ENCODE measurements around the gene ANKRD45. TPM values are rescaled to one million over a fixed set of nuclear protein-coding genes. Genes with fewer than 3 reads are reported as not detected.
"Not testable (repeated sequence)": the region's sequence is repeated elsewhere in the genome, so short reads cannot be mapped to it uniquely, and the experiment has no call there.

Gene ANKRD45
- total RNA-seq, 1 donor from 2014 or later = not detected

DNA sequence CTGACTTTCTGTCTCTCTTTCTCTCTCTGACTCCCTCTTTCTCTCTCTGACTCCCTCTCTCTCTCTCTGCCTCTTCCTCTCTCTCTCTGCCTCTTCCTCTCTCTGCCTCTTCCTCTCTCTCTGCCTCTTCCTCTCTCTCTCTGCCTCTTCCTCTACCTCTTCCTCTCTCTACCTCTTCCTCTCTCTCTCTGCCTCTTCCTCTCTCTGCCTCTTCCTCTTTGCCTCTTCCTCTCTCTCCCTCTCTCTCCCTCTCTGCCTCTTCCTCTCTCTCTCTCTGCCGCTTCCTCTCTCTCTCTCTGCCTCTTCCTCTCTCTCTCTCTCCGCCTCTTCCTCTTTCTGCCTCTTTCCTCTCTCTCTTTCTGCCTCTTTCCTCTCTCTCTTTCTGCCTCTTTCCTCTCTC, 18.6 kb upstream of the ANKRD45 start:
- H3K9ac ChIP-seq (ENCODE audit: low read depth in 1 of 3, low read length in 3 of 3) = no peak overlapping the region
- H3K27ac ChIP-seq (ENCODE audit: low read depth, low read length) = no peak overlapping the region
- no peaks in the 10 kb centered on the region for H3K27me3 ChIP-seq (ENCODE audit: control insufficient read depth in 3 of 3, insufficient read depth in 3 of 3, low read length in 3 of 3)
- no peaks in the 10 kb centered on the region for H3K4me1 ChIP-seq (ENCODE audit: control insufficient read depth in 3 of 3, insufficient read depth in 3 of 3, low read length in 3 of 3)
- no peaks in the 10 kb centered on the region for H3K9me3 ChIP-seq (ENCODE audit: control insufficient read depth in 3 of 3, low read length in 3 of 3)
- H3K4me3 ChIP-seq (ENCODE audit: low read length in 3 of 3) = no peak overlapping the region
- no peaks in the 10 kb centered on the region for H3K36me3 ChIP-seq (ENCODE audit: control insufficient read depth in 3 of 3, insufficient read depth in 3 of 3, low read length in 3 of 3)

GRCh38 chr1:173685121-173685520, 15.5 kb upstream of the ANKRD45 start:
- H3K4me3 ChIP-seq (ENCODE audit: low read length in 3 of 3); H3K36me3 ChIP-seq (ENCODE audit: control insufficient read depth in 3 of 3, insufficient read depth in 3 of 3, low read length in 3 of 3); H3K27me3 ChIP-seq (ENCODE audit: control insufficient read depth in 3 of 3, insufficient read depth in 3 of 3, low read length in 3 of 3); H3K27ac ChIP-seq (ENCODE audit: low read depth, low read length); H3K9ac ChIP-seq (ENCODE audit: low read depth in 1 of 3, low read length in 3 of 3); H3K9me3 ChIP-seq (ENCODE audit: control insufficient read depth in 3 of 3, low read length in 3 of 3); H3K4me1 ChIP-seq (ENCODE audit: control insufficient read depth in 3 of 3, insufficient read depth in 3 of 3, low read length in 3 of 3): not testable (repeated sequence)

DNA sequence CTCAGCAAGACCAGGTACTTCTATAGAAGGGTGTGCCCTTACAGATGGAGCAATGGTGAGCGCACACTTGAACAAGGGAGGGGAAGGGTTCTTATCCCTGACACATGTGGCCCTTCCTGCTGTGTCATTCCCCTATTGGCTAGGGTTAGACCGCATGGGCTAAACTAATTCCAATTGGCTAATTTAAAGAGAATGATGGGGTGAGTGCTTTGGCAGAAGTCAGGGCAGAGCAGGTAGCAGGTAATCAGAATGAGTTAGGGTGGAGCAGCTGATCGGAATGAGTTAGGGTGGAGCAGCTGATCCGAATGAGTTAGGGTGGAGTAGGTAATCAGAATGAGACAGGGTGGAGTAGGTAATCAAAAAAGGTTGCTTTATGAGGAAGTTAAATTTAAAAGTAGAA, 14.2 kb upstream of the ANKRD45 start:
- not testable (repeated sequence) for H3K9ac ChIP-seq (ENCODE audit: low read depth in 1 of 3, low read length in 3 of 3); H3K27ac ChIP-seq (ENCODE audit: low read depth, low read length); H3K9me3 ChIP-seq (ENCODE audit: control insufficient read depth in 3 of 3, low read length in 3 of 3); H3K27me3 ChIP-seq (ENCODE audit: control insufficient read depth in 3 of 3, insufficient read depth in 3 of 3, low read length in 3 of 3); H3K36me3 ChIP-seq (ENCODE audit: control insufficient read depth in 3 of 3, insufficient read depth in 3 of 3, low read length in 3 of 3); H3K4me3 ChIP-seq (ENCODE audit: low read length in 3 of 3); H3K4me1 ChIP-seq (ENCODE audit: control insufficient read depth in 3 of 3, insufficient read depth in 3 of 3, low read length in 3 of 3)

GRCh38 chr1:173682184-173682583, 12.5 kb upstream of the ANKRD45 start:
- no peaks in the 10 kb centered on the region for H3K4me1 ChIP-seq (ENCODE audit: control insufficient read depth in 3 of 3, insufficient read depth in 3 of 3, low read length in 3 of 3)
- H3K27me3 ChIP-seq (ENCODE audit: control insufficient read depth in 3 of 3, insufficient read depth in 3 of 3, low read length in 3 of 3) = no peaks in the 10 kb centered on the region
- H3K36me3 ChIP-seq (ENCODE audit: control insufficient read depth in 3 of 3, insufficient read depth in 3 of 3, low read length in 3 of 3) = no peaks in the 10 kb centered on the region
- no peak overlapping the region for H3K27ac ChIP-seq (ENCODE audit: low read depth, low read length)
- H3K4me3 ChIP-seq (ENCODE audit: low read length in 3 of 3) = no peak overlapping the region
- H3K9me3 ChIP-seq (ENCODE audit: control insufficient read depth in 3 of 3, low read length in 3 of 3) = no peaks in the 10 kb centered on the region
- no peak overlapping the region for H3K9ac ChIP-seq (ENCODE audit: low read depth in 1 of 3, low read length in 3 of 3)

GRCh38 chr1:173680152-173680551, 10.5 kb upstream of the ANKRD45 start:
- not testable (repeated sequence) for H3K9ac ChIP-seq (ENCODE audit: low read depth in 1 of 3, low read length in 3 of 3); H3K9me3 ChIP-seq (ENCODE audit: control insufficient read depth in 3 of 3, low read length in 3 of 3); H3K4me3 ChIP-seq (ENCODE audit: low read length in 3 of 3); H3K27me3 ChIP-seq (ENCODE audit: control insufficient read depth in 3 of 3, insufficient read depth in 3 of 3, low read length in 3 of 3); H3K4me1 ChIP-seq (ENCODE audit: control insufficient read depth in 3 of 3, insufficient read depth in 3 of 3, low read length in 3 of 3); H3K36me3 ChIP-seq (ENCODE audit: control insufficient read depth in 3 of 3, insufficient read depth in 3 of 3, low read length in 3 of 3); H3K27ac ChIP-seq (ENCODE audit: low read depth, low read length)

GRCh38 chr1:173674496-173674895, 4.8 kb upstream of the ANKRD45 start:
- H3K9me3 ChIP-seq (ENCODE audit: control insufficient read depth in 3 of 3, low read length in 3 of 3); H3K36me3 ChIP-seq (ENCODE audit: control insufficient read depth in 3 of 3, insufficient read depth in 3 of 3, low read length in 3 of 3); H3K9ac ChIP-seq (ENCODE audit: low read depth in 1 of 3, low read length in 3 of 3); H3K4me1 ChIP-seq (ENCODE audit: control insufficient read depth in 3 of 3, insufficient read depth in 3 of 3, low read length in 3 of 3); H3K27me3 ChIP-seq (ENCODE audit: control insufficient read depth in 3 of 3, insufficient read depth in 3 of 3, low read length in 3 of 3); H3K4me3 ChIP-seq (ENCODE audit: low read length in 3 of 3); H3K27ac ChIP-seq (ENCODE audit: low read depth, low read length): not testable (repeated sequence)

GRCh38 chr1:173666646-173667045, 3.0 kb downstream of the ANKRD45 start:
- Histone ChIP-seq H3K27ac (ENCODE audit: low read depth, low read length) (no peak overlapping the region), H3K4me1 (ENCODE audit: control insufficient read depth in 3 of 3, insufficient read depth in 3 of 3, low read length in 3 of 3) (no peaks in the 10 kb centered on the region), H3K4me3 (ENCODE audit: low read length in 3 of 3) (no peak overlapping the region), H3K9me3 (ENCODE audit: control insufficient read depth in 3 of 3, low read length in 3 of 3) (no peaks in the 10 kb centered on the region), H3K27me3 (ENCODE audit: control insufficient read depth in 3 of 3, insufficient read depth in 3 of 3, low read length in 3 of 3) (peaks cover 5 to 18% (median 9%) of the 10 kb centered on the region in 3 donors), H3K36me3 (ENCODE audit: control insufficient read depth in 3 of 3, insufficient read depth in 3 of 3, low read length in 3 of 3) (no peaks in the 10 kb centered on the region), H3K9ac (ENCODE audit: low read depth in 1 of 3, low read length in 3 of 3) (no peak overlapping the region)

DNA sequence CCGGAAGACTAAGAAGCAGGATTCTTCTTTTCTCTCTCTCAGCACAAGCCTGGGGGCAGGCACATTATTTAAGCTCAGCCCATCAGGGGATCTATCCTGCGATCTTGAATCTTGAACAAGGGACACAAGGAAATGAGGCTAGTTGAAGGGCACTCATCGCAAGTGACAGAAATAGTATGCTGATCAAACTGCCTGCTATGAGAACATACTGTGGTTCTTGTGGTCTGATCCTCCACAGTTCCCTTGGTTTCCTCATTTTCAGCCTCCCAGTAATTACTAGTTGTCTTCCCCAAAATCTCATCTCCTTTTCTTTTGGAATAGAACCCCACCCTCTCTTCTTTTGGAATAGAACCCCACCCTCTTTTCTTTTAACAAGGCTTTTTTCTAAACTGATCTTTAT, 6.5 kb downstream of the ANKRD45 start:
- H3K27me3 ChIP-seq (ENCODE audit: control insufficient read depth in 3 of 3, insufficient read depth in 3 of 3, low read length in 3 of 3) = peaks cover 0 to 2% (median 0%) of the 10 kb centered on the region in 3 donors
- H3K9me3 ChIP-seq (ENCODE audit: control insufficient read depth in 3 of 3, low read length in 3 of 3) = no peaks in the 10 kb centered on the region
- H3K4me1 ChIP-seq (ENCODE audit: control insufficient read depth in 3 of 3, insufficient read depth in 3 of 3, low read length in 3 of 3) = no peaks in the 10 kb centered on the region
- no peaks in the 10 kb centered on the region for H3K36me3 ChIP-seq (ENCODE audit: control insufficient read depth in 3 of 3, insufficient read depth in 3 of 3, low read length in 3 of 3)
- H3K4me3 ChIP-seq (ENCODE audit: low read length in 3 of 3) = no peak overlapping the region
- no peak overlapping the region for H3K27ac ChIP-seq (ENCODE audit: low read depth, low read length)
- H3K9ac ChIP-seq (ENCODE audit: low read depth in 1 of 3, low read length in 3 of 3) = no peak overlapping the region

DNA sequence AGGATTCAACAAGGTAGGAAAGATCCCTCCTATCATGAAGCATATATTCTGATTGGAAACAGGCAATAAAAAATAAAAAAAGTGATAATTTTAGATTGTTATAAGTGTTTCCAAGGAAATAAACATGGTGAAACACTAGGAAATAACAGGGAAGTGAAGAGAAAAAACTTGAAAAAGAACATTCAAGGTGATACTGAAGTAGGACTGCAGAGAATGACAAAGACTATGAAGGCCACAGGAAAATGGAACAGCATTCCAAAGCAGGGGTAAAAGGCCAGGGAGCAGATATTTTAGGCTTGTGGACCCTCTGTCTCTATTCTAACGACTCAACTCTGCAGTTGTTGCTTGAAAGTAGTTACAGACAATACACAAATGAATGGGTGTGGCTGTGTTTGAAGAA, 7.9 kb downstream of the ANKRD45 start:
- no peak overlapping the region for H3K4me3 ChIP-seq (ENCODE audit: low read length in 3 of 3)
- no peaks in the 10 kb centered on the region for H3K36me3 ChIP-seq (ENCODE audit: control insufficient read depth in 3 of 3, insufficient read depth in 3 of 3, low read length in 3 of 3)
- H3K9ac ChIP-seq (ENCODE audit: low read depth in 1 of 3, low read length in 3 of 3) = no peak overlapping the region
- H3K27ac ChIP-seq (ENCODE audit: low read depth, low read length) = no peak overlapping the region
- no peaks in the 10 kb centered on the region for H3K4me1 ChIP-seq (ENCODE audit: control insufficient read depth in 3 of 3, insufficient read depth in 3 of 3, low read length in 3 of 3)
- H3K9me3 ChIP-seq (ENCODE audit: control insufficient read depth in 3 of 3, low read length in 3 of 3) = no peaks in the 10 kb centered on the region
- no peaks in the 10 kb centered on the region for H3K27me3 ChIP-seq (ENCODE audit: control insufficient read depth in 3 of 3, insufficient read depth in 3 of 3, low read length in 3 of 3)

GRCh38 chr1:173661271-173661670, 8.4 kb downstream of the ANKRD45 start:
- Histone ChIP-seq H3K4me1 (ENCODE audit: control insufficient read depth in 3 of 3, insufficient read depth in 3 of 3, low read length in 3 of 3) (no peaks in the 10 kb centered on the region), H3K36me3 (ENCODE audit: control insufficient read depth in 3 of 3, insufficient read depth in 3 of 3, low read length in 3 of 3) (no peaks in the 10 kb centered on the region), H3K9me3 (ENCODE audit: control insufficient read depth in 3 of 3, low read length in 3 of 3) (no peaks in the 10 kb centered on the region), H3K9ac (ENCODE audit: low read depth in 1 of 3, low read length in 3 of 3) (no peak overlapping the region), H3K27me3 (ENCODE audit: control insufficient read depth in 3 of 3, insufficient read depth in 3 of 3, low read length in 3 of 3) (no peaks in the 10 kb centered on the region), H3K27ac (ENCODE audit: low read depth, low read length) (no peak overlapping the region), H3K4me3 (ENCODE audit: low read length in 3 of 3) (no peak overlapping the region)

DNA sequence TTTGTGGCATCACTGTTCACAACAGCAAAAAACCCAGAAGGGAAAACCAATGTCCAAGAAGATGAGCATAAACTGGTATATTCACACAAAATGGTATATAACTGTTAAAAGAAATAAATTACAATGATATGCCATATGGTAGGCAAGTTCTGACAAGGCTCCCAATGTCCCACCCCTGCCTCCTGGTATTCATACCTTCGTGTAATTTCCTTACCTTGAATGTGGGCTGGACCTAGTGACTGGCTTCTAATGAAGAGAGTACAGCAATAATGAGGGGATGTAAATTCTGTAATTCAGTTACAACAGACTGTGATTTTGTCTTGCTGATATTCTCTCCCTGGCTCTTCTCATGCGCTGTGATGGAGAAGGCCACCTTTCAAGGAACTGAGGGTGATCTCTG, 9.3 kb downstream of the ANKRD45 start:
- H3K9ac ChIP-seq (ENCODE audit: low read depth in 1 of 3, low read length in 3 of 3) = no peak overlapping the region
- H3K36me3 ChIP-seq (ENCODE audit: control insufficient read depth in 3 of 3, insufficient read depth in 3 of 3, low read length in 3 of 3) = no peaks in the 10 kb centered on the region
- H3K4me1 ChIP-seq (ENCODE audit: control insufficient read depth in 3 of 3, insufficient read depth in 3 of 3, low read length in 3 of 3) = no peaks in the 10 kb centered on the region
- H3K4me3 ChIP-seq (ENCODE audit: low read length in 3 of 3) = no peak overlapping the region
- H3K27me3 ChIP-seq (ENCODE audit: control insufficient read depth in 3 of 3, insufficient read depth in 3 of 3, low read length in 3 of 3) = no peaks in the 10 kb centered on the region
- no peak overlapping the region for H3K27ac ChIP-seq (ENCODE audit: low read depth, low read length)
- no peaks in the 10 kb centered on the region for H3K9me3 ChIP-seq (ENCODE audit: control insufficient read depth in 3 of 3, low read length in 3 of 3)

Measured in skeletal muscle tissue (tissue), 4 donors.